Neural cell (in vitro differentiated cells): ENCODE results near the gene BTBD9. TPM values are rescaled to one million over a fixed set of nuclear protein-coding genes. Genes with fewer than 3 reads are reported as not detected.

Source experiments
- H2AFZ ChIP-seq: fragments of 200-600, 300-800 bp; sonication (generic), shearing (Covaris generic); 2 replicates; pipeline ENCODE4 v1.6.0; 2014; ENCODE audit warnings: low read depth, mild to moderate bottlenecking, antibody characterized with exemption, low read length, moderate library complexity
- H3F3A ChIP-seq: fragments of 200-600 bp; shearing (Covaris generic); 2 replicates; pipeline ENCODE4 v1.6.1; 2016; ENCODE audit warnings: mild to moderate bottlenecking, moderate library complexity, mixed read lengths, antibody characterized with exemption, low read length; ENCODE audit not compliant: insufficient read depth, poor library complexity, severe bottlenecking
- H3K27ac ChIP-seq: fragments of 200-600, 300-800 bp; sonication (generic), shearing (Covaris generic); 2 replicates; pipeline ENCODE4 v1.5.1; 2014; ENCODE audit warnings: mild to moderate bottlenecking, low read length, moderate library complexity
- H3K27me3 ChIP-seq: fragments of 300-800, 200-600 bp; sonication (generic), shearing (Covaris generic); 2 replicates; pipeline ENCODE4 v1.6.0; 2014; ENCODE audit warnings: mild to moderate bottlenecking, low read depth, low read length, moderate library complexity; ENCODE audit not compliant: insufficient read depth
- H3K36me3 ChIP-seq: fragments of 300-800, 200-600 bp; sonication (generic), shearing (Covaris generic); 2 replicates; pipeline ENCODE4 v1.5.1; 2014; ENCODE audit warnings: mild to moderate bottlenecking, antibody characterized with exemption, low read length, moderate library complexity; ENCODE audit not compliant: insufficient read depth
- H3K4me2 ChIP-seq: fragments of 300-800, 200-600 bp; sonication (generic), shearing (Covaris generic); 2 replicates; pipeline ENCODE4 v1.6.0; 2014; ENCODE audit warnings: mild to moderate bottlenecking, low read length
- H3K4me3 ChIP-seq: fragments of 300-800, 200-600 bp; sonication (generic), shearing (Covaris generic); 2 replicates; pipeline ENCODE4 v1.5.1; 2014; ENCODE audit warnings: mild to moderate bottlenecking, low read length, moderate library complexity
- H3K79me2 ChIP-seq: fragments of 200-600 bp; shearing (Covaris generic); replicated peaks from 2 replicates; pipeline ENCODE4 v1.6.0; 2014; ENCODE audit warnings: mild to moderate bottlenecking, low read length, moderate library complexity; ENCODE audit not compliant: insufficient read depth
- H3K9ac ChIP-seq: fragments of 300-800, 200-600 bp; sonication (generic), shearing (Covaris generic); 2 replicates; pipeline ENCODE4 v1.6.1; 2016; ENCODE audit warnings: mild to moderate bottlenecking, low read length, mixed read lengths
- H3K9me2 ChIP-seq: fragments of 200-600 bp; shearing (Covaris generic); 2 replicates; pipeline ENCODE4 v1.6.1; 2016; ENCODE audit warnings: mild to moderate bottlenecking, low read length, mixed read lengths; ENCODE audit not compliant: insufficient read depth
- H3K9me3 ChIP-seq: fragments of 200-600, 300-800 bp; sonication (generic), shearing (Covaris generic); 2 replicates; pipeline ENCODE4 v1.6.1; 2016; ENCODE audit warnings: mild to moderate bottlenecking, mixed run types, low read length, moderate library complexity, mixed read lengths
- H4K20me1 ChIP-seq: fragments of 200-600 bp; shearing (Covaris generic); 2 replicates; pipeline ENCODE4 v1.6.1; 2016; ENCODE audit warnings: mild to moderate bottlenecking, mixed run types; ENCODE audit not compliant: insufficient read depth
- CTCF ChIP-seq: fragments of 450-650 bp; IDR thresholded peaks from 2 replicates; pipeline ENCODE4 v1.5.1; 2014; ENCODE audit warnings: antibody characterized with exemption, mild to moderate bottlenecking, moderate library complexity; ENCODE audit not compliant: poor library complexity, severe bottlenecking
- EP300 ChIP-seq: fragments of 450-650 bp; conservative IDR thresholded peaks from 2 replicates; pipeline ENCODE4 v1.6.1; 2014; ENCODE audit warnings: antibody characterized with exemption, mild to moderate bottlenecking, moderate library complexity; ENCODE audit not compliant: poor library complexity, severe bottlenecking
- EZH2 ChIP-seq: fragments of 200-600, 300-800 bp; shearing (Covaris generic), sonication (generic); IDR thresholded peaks from 2 replicates; pipeline ENCODE4 v1.6.1; 2014; ENCODE audit warnings: antibody characterized with exemption, low read length, borderline replicate concordance, mild to moderate bottlenecking; ENCODE audit not compliant: insufficient read depth, poor library complexity, severe bottlenecking
- MXI1 ChIP-seq: fragments of 450-650 bp; conservative IDR thresholded peaks from 2 replicates; pipeline ENCODE4 v1.6.1; 2014; ENCODE audit warnings: antibody characterized with exemption, mild to moderate bottlenecking; ENCODE audit not compliant: poor library complexity, severe bottlenecking
- POLR2AphosphoS5 ChIP-seq: IDR thresholded peaks from 2 replicates; pipeline ENCODE4 v1.6.1; 2012
- RAD21 ChIP-seq: fragments of 450-650 bp; conservative IDR thresholded peaks from 2 replicates; pipeline ENCODE4 v1.6.1; 2014; ENCODE audit warnings: antibody characterized with exemption, mild to moderate bottlenecking, moderate library complexity
- REST ChIP-seq: IDR thresholded peaks from 2 replicates; pipeline ENCODE4 v1.6.1; 2012; ENCODE audit warnings: borderline replicate concordance
- SMC3 ChIP-seq: fragments of 450-650 bp; conservative IDR thresholded peaks from 2 replicates; pipeline ENCODE4 v1.6.1; 2014; ENCODE audit warnings: antibody characterized with exemption, mild to moderate bottlenecking, moderate library complexity; ENCODE audit not compliant: poor library complexity
- TAF1 ChIP-seq: IDR thresholded peaks from 2 replicates; pipeline ENCODE4 v1.6.1; 2012; ENCODE audit warnings: low read depth
- polyA plus RNA-seq: library from polyadenylated mRNA; depleted of rRNA; stranded (reverse); fragments of >200 nt; gene quantifications from 2 replicates; pipeline ENCODE4 v1.2.3, GENCODE V29; 2014

The BTBD9 gene
- polyA plus RNA-seq, 1 donor from 2014 or later = 6.2 TPM

DNA sequence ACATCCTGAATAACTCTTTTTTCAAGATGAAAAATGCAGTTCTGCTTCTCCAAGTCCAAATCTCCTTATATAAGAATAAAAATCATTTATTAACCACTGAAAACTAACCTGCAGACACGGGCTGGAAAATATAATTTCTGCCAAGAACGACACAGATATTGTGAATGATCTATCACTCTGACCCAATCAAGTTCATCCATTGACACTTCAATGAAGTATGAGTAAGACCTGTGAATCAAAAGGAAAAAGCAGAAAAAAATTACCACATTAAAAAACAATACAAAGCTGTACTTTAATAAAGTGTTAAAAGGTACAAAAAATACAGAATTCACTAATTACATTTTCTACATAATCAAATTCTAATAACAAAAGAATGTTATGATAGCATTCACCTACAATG, 62.2 kb downstream of the BTBD9 start:
- no peaks in the 10 kb centered on the region for H4K20me1 ChIP-seq
- H3F3A ChIP-seq = no peaks in the 10 kb centered on the region
- H3K4me2 ChIP-seq = no peak overlapping the region
- H3K4me3 ChIP-seq = no peak overlapping the region
- TF ChIP-seq TAF1 (no peak), REST (no peak), CTCF (no peak), SMC3 (no peak), EP300 (no peak), RAD21 (no peak), EZH2 (no peak), MXI1 (no peak), POLR2AphosphoS5 (no peak)
- no peaks in the 10 kb centered on the region for H3K79me2 ChIP-seq
- no peaks in the 10 kb centered on the region for H3K9me2 ChIP-seq
- no peak overlapping the region for H3K9ac ChIP-seq
- no peak overlapping the region for H2AFZ ChIP-seq
- H3K27ac ChIP-seq = no peak overlapping the region
- H3K36me3 ChIP-seq = no peaks in the 10 kb centered on the region
- no peaks in the 10 kb centered on the region for H3K27me3 ChIP-seq
- no peaks in the 10 kb centered on the region for H3K9me3 ChIP-seq

DNA sequence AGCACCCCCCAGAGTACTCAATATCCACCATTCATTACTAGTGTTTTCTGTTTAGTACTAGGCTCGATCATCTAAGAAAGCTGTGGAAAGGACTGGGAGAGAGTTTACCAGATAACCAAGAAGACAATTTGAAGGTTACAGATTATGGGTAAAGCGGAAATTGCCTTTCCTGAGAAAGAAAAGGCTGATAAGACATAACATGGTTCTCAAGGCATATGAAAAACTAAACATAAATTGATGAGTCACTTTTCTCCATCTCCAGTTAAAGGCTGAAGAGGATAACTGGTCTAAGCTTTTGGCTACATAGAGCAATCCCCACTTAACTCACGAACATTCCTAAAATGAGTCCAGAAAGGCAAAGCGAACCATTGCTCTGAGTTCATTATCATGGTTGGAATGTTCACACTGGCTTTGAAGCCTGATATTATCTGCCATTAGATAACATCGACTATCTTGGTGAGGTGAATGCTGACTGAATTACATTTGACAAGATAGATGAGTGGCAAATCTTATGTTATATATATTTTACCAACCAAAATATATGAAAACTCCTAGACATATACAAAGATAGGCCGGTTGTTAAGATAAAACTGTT, 65.8 kb downstream of the BTBD9 start:
- H3F3A ChIP-seq = no peaks in the 10 kb centered on the region
- H3K36me3 ChIP-seq = no peaks in the 10 kb centered on the region
- no peaks in the 10 kb centered on the region for H3K79me2 ChIP-seq
- no peak overlapping the region for H3K4me2 ChIP-seq
- H3K27ac ChIP-seq = no peak overlapping the region
- no peak overlapping the region for H2AFZ ChIP-seq
- TF ChIP-seq MXI1 (no peak), CTCF (no peak), RAD21 (no peak), EP300 (no peak), EZH2 (no peak), REST (no peak), POLR2AphosphoS5 (no peak), SMC3 (no peak), TAF1 (no peak)
- no peak overlapping the region for H3K4me3 ChIP-seq
- H4K20me1 ChIP-seq = no peaks in the 10 kb centered on the region
- no peaks in the 10 kb centered on the region for H3K9me2 ChIP-seq
- no peaks in the 10 kb centered on the region for H3K9me3 ChIP-seq
- no peaks in the 10 kb centered on the region for H3K27me3 ChIP-seq
- H3K9ac ChIP-seq = no peak overlapping the region
